Activated T-cell treated with anti-CD3 and anti-CD28 coated beads, Interleukin-2, amount 50 U/mL, for 1 hour (primary cell): ENCODE measurements around the gene UBXN2A.
A peak's percentile ranks its signal among the peaks of the same experiment; 100 is the strongest.

Experiments
- DNase-seq: peaks from one replicate; pipeline ENCODE4 v3.0.0-alpha.2; 2020

Gene UBXN2A

DNA sequence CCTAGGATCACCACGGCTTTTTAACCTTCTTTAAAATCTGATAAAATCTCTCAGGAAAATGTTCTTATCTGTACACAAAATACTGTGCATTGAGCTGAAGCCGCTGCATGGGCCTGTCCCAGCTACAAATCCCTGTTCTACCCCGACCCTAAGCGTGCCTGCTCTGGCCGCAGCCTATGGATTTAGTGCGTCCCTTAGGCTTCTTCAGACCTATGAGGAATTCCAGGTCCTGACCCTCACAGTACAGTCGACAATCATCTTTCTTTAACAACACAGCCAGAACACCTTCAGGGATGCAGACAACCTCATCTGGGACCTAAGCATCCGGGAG lies 107.4 kb downstream of the UBXN2A start:
- no peak for DNase-seq

DNA sequence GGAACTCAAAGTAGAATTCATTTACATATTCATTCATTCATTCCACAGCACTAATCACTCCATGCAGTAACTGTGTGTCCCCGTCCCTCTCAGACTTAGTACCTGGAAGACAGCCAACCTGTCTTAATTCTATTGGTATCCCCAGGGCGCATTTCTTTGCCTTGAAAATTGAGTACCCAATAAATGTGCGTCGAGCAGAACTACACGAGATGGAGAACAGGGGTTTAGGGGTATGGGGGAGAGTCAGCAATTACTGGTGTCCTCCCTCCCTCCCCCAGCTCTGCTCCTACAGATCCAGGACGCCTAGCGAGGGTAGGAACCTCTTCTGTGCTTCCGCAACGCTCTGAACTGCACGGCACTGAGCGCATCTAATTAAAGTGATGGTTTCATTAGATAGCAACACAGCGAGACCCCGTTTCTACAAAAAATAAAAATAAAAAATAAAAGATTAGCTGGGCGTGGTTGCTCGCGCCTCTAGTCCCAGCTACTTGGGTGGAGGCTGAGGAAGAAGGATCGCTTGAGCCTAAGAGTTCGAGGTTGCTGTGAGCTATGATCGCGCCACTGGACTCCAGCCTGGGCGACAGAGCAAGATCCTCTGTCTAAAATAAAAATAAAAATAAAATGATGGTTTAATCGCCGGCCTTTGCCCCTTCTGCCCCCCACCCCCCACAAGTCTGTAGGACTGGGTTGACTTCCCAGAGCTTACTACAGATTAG lies 108.7 kb downstream of the UBXN2A start:
- peak; percentile 18 for DNase-seq

GRCh38 chr2:24049485-24050021 lies 109.3 kb downstream of the UBXN2A start, which contains the start of gene FKBP1B:
Gene FKBP1B (plus strand): TSS chr2:24049741. CDS start chr2:24049850, 109 bp downstream.
- peak; percentile 58 for DNase-seq

GRCh38 chr2:24050041-24050979 lies 110.0 kb downstream of the UBXN2A start:
- peak; percentile 32 for DNase-seq

DNA sequence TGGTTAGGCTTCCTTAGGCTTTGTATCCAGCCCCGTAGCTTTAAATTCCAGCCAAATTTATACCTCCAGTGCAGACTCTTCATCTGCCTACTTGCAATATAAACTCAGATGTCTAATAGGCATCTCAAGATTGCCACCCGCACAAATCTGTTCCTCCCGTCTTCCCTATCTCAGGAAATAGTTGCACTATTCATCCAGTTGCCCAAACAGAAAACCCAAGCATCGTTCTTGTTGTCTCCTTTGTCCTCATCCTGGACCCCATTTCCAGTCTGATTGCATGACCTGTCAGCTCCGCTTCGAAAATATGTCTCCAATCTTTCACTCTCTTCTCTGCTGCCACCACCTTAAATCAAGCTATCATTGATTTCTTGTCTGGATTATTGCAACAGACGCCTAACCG lies 111.6 kb downstream of the UBXN2A start:
- no peak for DNase-seq

DNA sequence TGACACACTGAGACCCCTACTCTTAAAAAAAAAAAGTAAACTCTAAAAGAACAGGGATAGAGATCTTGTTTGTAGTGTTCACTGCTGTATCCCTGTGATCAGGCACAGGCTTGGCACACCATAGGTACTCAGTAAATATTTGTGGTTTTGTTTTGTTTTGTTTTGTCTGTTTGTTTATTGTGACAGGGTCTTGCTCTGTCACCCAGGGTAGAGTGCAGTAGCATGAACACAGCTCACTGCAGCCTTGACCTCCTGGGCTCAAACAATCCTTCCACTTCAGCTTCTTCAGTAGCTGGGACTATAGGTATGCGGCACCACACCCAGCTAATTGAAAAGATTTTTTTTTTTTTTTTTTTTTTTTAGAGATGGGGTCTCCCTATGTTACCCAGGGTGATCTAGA lies 112.7 kb downstream of the UBXN2A start:
- no peak for DNase-seq
